Measurements from ENCODE around the gene DNAH1.

The DNAH1 gene

GRCh38 chr3:52356126-52356525, 40.0 kb downstream of the DNAH1 start:
- in situ Hi-C loops (cut with MboI; ENCODE audit: low sequenced_read_pairs): no loop called here

GRCh38 chr3:52357151-52358080, 41.3 kb downstream of the DNAH1 start:
- in situ Hi-C loops (cut with MboI; ENCODE audit: low sequenced_read_pairs): no loop called here

- in situ Hi-C loops (cut with MboI; ENCODE audit: low sequenced_read_pairs): no loop called here
These were observed 42.3 kb downstream of the DNAH1 start for GRCh38 chr3:52358362-52358940.

- in situ Hi-C loops (cut with MboI; ENCODE audit: low sequenced_read_pairs): no loop called here
These were observed 43.2 kb downstream of the DNAH1 start for GRCh38 chr3:52359116-52359855.

GRCh38 chr3:52361011-52361410, 44.9 kb downstream of the DNAH1 start:
- in situ Hi-C loops (cut with MboI; ENCODE audit: low sequenced_read_pairs): no loop called here

- in situ Hi-C loops (cut with MboI; ENCODE audit: low sequenced_read_pairs): no loop called here
These were observed 45.3 kb downstream of the DNAH1 start for GRCh38 chr3:52361454-52361853.

GRCh38 chr3:52361898-52362297, 45.8 kb downstream of the DNAH1 start:
- in situ Hi-C loops (cut with MboI; ENCODE audit: low sequenced_read_pairs): no loop called here

- in situ Hi-C loops (cut with MboI; ENCODE audit: low sequenced_read_pairs): no loop called here
These were observed 48.4 kb downstream of the DNAH1 start for GRCh38 chr3:52364322-52365035.

GRCh38 chr3:52366527-52366926, 50.4 kb downstream of the DNAH1 start:
- in situ Hi-C loops (cut with MboI; ENCODE audit: low sequenced_read_pairs): no loop called here

GRCh38 chr3:52367891-52368880, 52.1 kb downstream of the DNAH1 start:
- in situ Hi-C loops (cut with MboI; ENCODE audit: low sequenced_read_pairs): no loop called here

GRCh38 chr3:52370531-52370930, 54.4 kb downstream of the DNAH1 start:
- in situ Hi-C loops (cut with MboI; ENCODE audit: low sequenced_read_pairs): no loop called here

GRCh38 chr3:52372822-52373504, 56.8 kb downstream of the DNAH1 start:
- in situ Hi-C loops (cut with MboI; ENCODE audit: low sequenced_read_pairs): no loop called here

- in situ Hi-C loops (cut with MboI; ENCODE audit: low sequenced_read_pairs): no loop called here
These were observed 57.6 kb downstream of the DNAH1 start for GRCh38 chr3:52373676-52374075.

GRCh38 chr3:52374173-52374572, 58.1 kb downstream of the DNAH1 start:
- in situ Hi-C loops (cut with MboI; ENCODE audit: low sequenced_read_pairs): no loop called here

- in situ Hi-C loops (cut with MboI; ENCODE audit: low sequenced_read_pairs): no loop called here
These were observed 63.5 kb downstream of the DNAH1 start for GRCh38 chr3:52379610-52380009.

- in situ Hi-C loops (cut with MboI; ENCODE audit: low sequenced_read_pairs): no loop called here
These were observed 63.9 kb downstream of the DNAH1 start for GRCh38 chr3:52380023-52380422.

- in situ Hi-C loops (cut with MboI; ENCODE audit: low sequenced_read_pairs): no loop called here
These were observed 65.5 kb downstream of the DNAH1 start for GRCh38 chr3:52381623-52382022.

- in situ Hi-C loops (cut with MboI; ENCODE audit: low sequenced_read_pairs): no loop called here
These were observed 67.3 kb downstream of the DNAH1 start for GRCh38 chr3:52383446-52383845.

- in situ Hi-C loops (cut with MboI; ENCODE audit: low sequenced_read_pairs): no loop called here
These were observed 68.1 kb downstream of the DNAH1 start for GRCh38 chr3:52384019-52384761.
